Activated gamma-delta T cell treated with Interleukin-2 at 50 U/mL for 16 hours (primary cell): Measurements from ENCODE around the gene SIRPG.
"Not testable (repeated sequence)": the region's sequence is repeated elsewhere in the genome, so short reads cannot be mapped to it uniquely, and the experiment has no call there.

ENCODE experiments used
- DNase-seq: peaks from one replicate; pipeline ENCODE4 v3.0.0-alpha.2; 2020

Gene SIRPG

DNA sequence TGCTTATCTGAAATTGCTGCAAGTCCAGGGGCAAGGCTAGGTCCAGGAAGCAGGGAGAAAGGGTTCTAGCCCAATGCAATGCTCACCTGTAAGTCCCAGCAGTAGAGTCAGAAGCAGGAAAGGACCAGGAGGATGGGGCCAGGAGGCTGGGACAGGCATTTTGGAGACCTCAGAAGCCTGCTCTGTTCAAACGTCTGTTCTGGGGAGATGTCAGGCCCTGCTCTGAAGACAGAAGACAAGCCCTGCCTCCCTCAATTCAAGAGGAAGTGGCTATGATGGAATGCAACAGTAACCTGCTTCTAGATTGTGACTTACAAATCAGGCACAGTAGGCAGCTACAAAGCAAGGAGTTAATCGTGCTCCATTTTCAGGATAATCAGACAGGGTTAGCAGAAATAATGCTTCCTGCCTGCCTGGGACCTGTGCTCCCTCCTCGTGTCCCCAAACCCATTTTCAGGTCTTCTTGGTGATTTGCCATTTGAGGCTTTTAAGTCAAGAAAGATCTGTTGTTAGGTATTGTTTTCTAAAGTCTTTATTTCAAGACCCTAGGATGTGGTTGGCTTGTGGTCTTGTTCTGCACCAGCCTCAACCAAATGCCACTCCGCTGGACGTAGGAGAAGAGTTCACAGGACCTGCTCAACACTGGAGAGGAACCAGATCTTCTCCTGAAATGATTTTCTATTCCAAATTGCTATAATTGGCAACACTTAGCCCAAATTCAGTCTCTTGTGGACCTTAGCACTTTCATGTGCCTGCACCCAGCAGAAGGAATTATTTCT, at the start of gene SIRPG:
SIRPG (minus strand) TSS at position 224 of the 779 bp plus-strand sequence; CDS start at position 159, 65 bp downstream.
- peak; percentile 27 for DNase-seq

DNA sequence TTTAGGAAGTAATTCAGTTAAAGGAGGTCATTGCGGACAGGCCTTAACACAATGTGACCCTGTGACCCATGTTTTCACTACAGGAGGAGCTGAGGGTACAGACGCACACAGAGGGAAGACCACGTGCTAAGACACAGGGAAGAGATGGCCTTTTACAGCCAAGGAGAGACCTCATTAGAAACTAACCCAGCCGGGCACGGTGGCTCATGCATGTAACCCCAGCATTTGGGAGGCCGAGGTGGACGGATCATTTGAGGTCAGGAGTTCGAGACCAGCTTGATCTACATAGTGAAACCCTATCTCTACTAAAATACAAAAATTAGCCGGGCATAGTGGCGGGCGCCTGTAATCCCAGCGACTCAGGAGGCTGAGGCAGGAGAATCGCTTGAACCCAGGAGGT, 49.3 kb upstream of the SIRPG start:
- not testable (repeated sequence) for DNase-seq

GRCh38 chr20:1706079-1706478, 48.5 kb upstream of the SIRPG start:
- no peak for DNase-seq

DNA sequence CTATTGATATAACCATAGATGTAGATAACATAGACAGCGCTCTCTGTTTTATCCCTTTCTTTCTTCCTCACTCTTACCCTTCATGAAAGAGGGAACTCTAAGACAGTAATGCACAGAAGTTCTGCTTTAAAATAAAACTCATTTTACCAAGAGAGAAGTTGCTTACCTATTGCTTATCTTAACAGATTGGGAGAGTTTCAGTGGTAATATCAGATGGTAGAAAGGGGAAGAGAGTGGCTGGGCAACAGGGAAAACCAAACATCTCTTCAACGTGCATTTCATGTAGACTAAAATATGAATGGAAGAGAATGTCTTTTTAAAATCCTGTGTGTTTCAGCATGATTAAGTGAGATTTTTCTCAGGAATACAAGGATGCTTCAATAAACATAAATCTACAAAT, 45.3 kb upstream of the SIRPG start:
- no peak for DNase-seq

GRCh38 chr20:1702328-1702727, 44.7 kb upstream of the SIRPG start:
- no peak for DNase-seq

DNA sequence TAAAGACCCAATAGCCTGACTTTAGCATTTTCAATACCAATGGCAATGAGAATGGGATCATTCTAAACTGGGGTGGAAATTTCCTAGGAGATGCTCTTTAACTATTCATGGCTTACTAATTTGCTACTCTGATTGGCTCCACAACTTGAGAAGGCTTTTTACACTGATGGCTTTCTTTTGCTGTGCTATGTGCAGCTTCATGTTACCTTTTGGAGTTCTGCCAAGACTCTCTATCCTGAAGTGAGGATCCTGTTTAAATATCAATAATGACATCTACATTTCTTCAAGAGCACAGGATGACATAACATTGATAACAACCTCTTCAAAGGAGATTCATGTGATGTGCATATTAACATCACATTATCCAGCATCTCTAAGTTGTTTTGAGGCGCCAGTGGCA, 43.4 kb upstream of the SIRPG start:
- DNase-seq = no peak

DNA sequence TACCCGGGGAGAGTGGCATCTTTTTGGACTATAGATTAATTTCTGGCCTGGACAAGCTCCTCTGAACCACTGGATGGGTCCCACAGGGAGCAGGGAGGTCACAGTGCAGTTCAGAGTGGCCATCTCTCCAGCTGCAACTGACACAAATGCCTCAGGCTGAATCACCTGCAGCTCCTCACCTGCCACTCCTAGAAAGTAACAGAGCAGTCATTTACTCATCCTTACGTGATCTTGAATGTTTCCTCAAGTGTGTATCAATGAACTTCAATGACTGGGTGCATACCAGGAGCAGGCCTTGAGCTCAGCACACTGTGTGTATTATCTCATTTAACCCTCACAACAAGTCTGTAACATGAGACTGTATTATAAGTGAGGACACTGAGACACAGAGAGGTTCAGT, 40.0 kb upstream of the SIRPG start:
- DNase-seq = no peak

DNA sequence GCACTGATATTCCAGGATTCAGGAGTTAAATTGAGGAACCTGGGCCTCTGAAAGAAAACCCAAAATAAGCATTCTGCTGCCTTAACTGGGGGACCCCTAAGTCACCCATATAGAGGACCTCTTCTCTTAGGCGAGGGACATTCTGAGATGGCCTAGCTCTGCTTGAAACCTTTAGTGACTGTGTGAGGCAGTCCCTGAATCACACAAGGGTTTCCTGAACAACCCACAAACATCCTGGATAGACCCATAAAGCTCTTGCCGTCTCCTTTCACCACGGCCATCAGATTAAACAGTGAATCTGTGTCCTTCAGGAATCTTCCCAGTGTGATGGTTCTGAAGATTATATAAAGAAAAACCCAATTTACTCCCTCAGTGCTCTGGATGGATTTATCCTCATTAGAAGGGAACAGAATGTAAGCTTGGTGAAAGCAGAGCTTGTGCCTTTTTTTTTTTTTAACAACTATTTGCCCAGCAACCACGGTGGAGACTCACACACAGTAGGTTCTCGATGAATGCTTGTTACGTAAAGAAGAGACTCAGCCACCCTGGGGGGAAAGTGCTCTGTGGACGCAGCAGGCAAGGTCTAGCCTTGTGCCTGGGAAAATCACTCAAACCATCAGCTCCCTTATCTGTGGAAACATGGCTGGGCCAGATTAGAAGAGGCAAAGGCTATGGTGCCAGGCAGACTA, 39.1 kb upstream of the SIRPG start:
- no peak for DNase-seq

GRCh38 chr20:1694672-1695071, 37.1 kb upstream of the SIRPG start:
- no peak for DNase-seq

DNA sequence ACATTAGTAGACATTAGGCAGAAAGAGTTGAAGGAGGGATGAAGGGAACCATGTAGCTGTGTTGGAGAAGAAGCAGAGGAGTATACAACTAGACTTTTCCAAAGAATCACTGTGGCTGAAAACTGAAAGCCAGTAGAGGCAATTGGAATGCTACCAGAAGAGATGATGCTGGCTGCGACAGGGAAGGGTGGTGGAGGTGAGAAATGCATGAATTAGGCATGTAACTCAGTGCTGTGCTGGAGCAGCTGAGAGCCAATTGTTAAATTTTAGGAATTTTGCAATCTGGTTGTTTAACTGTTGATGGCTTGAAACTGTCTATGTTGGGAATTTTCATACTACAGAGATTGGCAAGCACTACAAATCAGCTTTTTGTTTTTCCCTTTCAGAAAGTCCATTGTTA, 35.8 kb upstream of the SIRPG start:
- DNase-seq = no peak

DNA sequence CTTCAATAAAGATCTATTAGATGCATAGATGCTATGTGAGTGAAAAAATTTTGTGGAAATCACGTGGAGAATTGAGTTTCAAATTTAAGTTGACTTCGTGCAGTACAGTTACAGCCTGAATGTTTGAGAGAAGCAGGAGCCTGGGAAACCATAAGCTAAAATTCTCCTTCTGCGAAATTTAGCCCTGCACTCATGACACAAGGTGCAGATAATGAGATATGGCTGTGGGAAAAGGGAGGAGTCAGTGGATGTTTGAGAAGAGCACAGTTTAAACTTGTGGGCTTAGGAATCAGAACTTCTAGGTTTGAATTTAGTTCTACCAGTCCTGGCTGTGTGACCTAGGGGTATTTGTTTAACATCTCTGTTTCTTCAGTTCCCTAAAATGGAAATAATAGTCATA, 32.1 kb upstream of the SIRPG start:
- no peak for DNase-seq

GRCh38 chr20:1688886-1689538, 31.4 kb upstream of the SIRPG start:
- DNase-seq = no peak

GRCh38 chr20:1687053-1687452, 29.5 kb upstream of the SIRPG start:
- no peak for DNase-seq

DNA sequence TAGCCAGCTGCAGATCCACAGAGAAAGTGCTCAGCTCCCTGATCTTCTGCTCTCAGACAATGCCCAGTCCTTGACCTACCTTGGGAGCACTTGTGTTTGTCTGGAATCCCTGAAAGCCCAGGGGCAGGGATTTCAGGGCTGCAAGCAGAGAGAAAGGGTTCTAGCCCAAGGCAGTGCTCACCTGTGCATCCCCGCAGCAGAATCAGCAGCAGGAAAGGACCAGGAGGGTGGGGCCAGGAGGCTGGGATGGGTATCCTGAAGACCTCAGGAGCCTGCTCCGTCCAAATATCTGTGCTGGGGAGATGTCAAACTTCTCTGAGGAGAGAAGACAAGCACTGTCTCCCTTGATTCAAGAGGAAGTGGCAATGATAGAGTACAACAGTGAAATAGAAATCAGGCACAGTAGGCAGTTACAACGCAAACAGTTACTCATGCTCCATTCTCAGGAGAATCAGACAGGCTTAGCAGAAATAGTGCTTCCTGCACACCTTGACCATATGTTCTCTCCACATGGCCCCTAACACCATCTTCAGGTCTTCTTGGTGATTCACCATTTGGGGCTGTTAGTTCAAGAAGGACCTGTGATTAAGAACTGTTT, 28.7 kb upstream of the SIRPG start:
- DNase-seq = no peak

GRCh38 chr20:1685304-1686052, 27.9 kb upstream of the SIRPG start:
- no peak for DNase-seq

DNA sequence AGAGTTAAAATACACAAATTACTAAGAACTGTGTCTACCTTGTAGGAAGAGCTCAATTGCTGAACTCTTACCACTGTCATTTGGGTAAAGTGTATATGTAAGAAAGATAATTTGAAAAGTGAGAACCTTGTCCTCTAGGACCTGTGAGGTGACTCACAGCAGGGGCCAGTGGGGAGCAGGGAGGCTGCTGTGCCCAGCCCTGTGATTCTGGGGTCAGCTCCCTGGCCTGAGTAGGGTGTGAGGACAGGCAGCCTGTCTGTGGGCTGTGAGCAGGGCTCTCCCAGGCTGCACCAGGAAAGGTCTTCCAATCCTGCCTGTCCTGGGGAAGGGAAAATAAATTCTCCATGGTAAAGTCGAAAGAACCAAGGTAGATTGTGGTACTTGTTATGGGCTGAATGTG, 27.3 kb upstream of the SIRPG start:
- no peak for DNase-seq

GRCh38 chr20:1676650-1677049, 19.1 kb upstream of the SIRPG start:
- no peak for DNase-seq

- no peak for DNase-seq
Observed at GRCh38 chr20:1674990-1675780, 17.6 kb upstream of the SIRPG start.

GRCh38 chr20:1674361-1674760, 16.8 kb upstream of the SIRPG start:
- DNase-seq = peak; percentile 38

DNA sequence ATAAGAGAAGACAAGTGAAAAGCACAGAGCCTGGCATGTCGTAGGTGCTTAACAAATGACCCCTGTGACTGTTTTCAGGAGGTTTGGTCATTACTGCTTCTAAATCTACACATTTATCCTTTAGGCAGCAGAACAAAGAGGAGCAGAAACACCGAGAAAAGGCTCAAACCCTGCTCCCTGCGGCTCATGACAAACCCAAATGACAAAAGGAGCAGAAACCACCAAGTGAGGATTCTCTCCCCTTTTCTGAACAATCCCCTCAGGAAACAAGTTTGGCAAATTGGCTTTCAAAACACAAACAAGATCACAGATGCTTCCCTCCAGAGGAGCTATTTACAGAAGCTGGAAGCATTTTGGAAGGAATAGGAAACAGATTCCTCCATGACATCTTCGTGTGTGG, 15.8 kb upstream of the SIRPG start:
- no peak for DNase-seq

DNA sequence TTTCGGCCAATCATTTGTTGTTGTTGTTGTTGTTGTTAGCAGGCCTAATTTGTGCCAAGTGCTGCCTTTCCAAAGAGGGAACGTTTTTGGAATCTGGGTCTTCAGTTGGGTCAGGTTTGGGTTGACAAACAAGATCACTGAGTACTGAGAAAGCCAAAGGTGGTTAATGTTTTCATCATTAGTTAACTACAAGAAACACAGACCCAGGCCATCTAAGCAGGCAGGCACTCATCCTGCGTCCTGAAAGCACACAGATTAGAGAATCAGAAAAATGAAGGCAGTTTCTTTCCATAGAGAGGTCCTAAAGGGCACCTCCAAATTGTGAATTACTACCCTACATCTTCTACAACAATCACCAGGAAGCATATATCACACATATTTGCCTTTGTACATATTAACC, 15.1 kb upstream of the SIRPG start:
- no peak for DNase-seq
